Right renal cortex interstitium (tissue), 3 donors: ENCODE data around the gene TMEM178A. TPM values are rescaled to one million over a fixed set of nuclear protein-coding genes. Genes with fewer than 3 reads are reported as not detected.
A peak's percentile ranks its signal among the peaks of the same experiment; 100 is the strongest.

Source experiments
- DNase-seq, 3 donors: peaks; one replicate each; pipeline ENCODE4 v3.0.0-alpha.2; 2013; ENCODE audit warnings: low read depth in 3 of 3, low spot score in 2 of 3
- polyA plus RNA-seq, 3 donors: library from polyadenylated mRNA; unstranded; fragments of 120-200 nt; gene quantifications; one replicate each; pipeline ENCODE4 v1.2.1, GENCODE V29; 2013; ENCODE audit not compliant: insufficient read length in 3 of 3

TMEM178A gene
- polyA plus RNA-seq, 3 donors: 74.1 to 82.9 (median 75.6) TPM

DNA sequence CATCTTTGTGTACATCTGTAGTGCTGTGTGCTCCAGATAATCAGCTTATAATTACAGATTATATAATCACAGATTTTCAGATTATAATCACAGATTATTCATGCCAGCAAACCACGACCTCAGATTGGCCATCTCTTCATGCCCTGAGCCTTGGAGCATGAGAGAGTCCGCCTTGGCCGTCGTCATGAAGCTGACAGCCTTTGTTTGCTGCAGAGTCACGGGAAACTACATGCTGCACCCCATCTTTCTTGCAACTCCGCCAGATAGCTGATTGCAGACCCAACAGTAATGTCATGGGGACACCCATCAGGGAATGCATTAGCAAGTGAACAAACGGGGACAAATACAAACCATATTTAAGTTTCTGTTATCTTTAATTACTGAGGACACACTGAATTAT lies 7.3 kb downstream of the TMEM178A start:
- no peak for DNase-seq

DNA sequence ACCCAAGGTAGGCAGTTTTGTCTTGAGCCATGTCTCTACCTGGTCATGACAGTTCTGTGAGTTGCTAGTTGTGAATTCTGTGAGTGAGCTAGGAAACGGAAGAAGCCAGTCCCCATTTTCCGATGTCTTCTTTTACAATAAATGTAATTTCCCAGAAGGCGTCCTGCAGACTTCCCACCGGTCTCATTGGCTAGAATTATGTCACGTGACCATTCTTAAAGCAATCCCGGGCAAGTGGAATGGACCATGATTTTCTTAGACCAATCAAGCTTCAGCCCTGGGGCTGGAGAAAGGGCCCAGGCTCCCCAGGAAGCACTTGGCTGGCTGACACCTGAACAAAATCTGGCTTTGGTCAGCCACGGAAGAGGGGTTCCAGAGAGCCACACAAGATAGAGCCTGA lies 10.6 kb downstream of the TMEM178A start:
- DNase-seq: no peak

DNA sequence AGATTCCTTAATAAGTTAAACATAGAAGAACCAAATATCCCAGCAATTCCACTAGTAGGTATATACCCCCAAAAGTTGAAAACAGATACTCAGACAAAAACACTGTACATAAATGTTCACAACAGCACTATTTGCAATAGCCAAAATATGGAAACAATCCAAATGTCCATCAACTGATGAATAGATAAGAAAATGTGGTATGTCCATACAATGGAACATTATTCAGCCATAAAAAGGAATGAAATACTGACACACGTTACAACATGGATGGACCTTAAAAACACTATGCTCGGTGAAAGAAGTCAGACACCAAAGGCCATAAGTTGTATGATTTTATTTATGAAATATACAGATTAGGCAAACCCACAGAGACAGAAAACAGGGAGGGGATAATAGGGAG lies 12.5 kb downstream of the TMEM178A start:
- no peak for DNase-seq

DNA sequence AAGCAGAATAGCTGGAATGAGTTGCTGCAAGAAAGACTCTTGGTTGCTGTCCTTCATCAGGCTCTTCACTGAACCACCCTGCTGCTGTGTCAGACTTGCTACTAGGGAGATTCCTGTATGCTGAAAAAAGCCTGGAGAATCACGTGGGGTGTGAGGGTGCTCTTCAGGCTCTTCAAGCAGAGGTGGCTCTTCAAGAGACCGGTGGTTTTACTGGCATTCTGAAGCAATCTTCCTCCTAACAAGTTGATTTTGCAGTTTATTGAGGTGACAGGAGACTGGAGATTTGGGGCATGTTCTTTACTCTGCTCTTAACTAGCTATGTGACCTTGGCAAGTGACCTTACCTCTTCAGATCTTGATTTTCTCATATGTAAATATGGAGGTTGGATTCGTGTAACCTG lies 14.1 kb downstream of the TMEM178A start:
- no peak for DNase-seq

DNA sequence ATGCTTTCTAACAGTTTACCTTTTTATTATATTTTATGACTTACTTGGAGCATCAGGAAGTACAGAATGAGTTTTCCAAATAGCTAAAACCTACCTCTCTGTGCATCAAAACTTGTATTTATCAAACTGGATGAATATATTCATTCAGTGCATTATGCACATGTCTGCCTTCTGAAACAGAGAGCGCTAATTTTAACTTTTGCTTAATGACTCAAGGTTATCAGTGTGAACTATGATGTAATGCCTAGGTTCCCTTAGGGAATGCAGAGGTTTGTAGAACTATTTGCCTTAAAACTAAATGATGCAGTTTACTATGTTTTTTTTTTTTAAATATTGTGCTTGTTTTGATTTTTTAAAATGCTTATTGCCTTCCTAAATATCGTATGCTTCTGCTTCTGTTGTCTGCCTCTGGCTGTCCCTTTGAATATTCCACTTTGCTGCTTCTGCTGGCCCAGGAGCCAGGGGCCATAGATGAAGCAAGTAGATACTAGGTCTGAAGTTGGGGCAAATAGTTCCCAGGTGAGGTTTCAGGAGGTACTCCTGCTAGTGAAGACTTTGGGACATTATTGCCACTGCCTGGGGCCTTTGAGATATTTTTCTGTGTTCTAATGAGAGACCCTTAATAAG lies 16.5 kb downstream of the TMEM178A start:
- no peak for DNase-seq

DNA sequence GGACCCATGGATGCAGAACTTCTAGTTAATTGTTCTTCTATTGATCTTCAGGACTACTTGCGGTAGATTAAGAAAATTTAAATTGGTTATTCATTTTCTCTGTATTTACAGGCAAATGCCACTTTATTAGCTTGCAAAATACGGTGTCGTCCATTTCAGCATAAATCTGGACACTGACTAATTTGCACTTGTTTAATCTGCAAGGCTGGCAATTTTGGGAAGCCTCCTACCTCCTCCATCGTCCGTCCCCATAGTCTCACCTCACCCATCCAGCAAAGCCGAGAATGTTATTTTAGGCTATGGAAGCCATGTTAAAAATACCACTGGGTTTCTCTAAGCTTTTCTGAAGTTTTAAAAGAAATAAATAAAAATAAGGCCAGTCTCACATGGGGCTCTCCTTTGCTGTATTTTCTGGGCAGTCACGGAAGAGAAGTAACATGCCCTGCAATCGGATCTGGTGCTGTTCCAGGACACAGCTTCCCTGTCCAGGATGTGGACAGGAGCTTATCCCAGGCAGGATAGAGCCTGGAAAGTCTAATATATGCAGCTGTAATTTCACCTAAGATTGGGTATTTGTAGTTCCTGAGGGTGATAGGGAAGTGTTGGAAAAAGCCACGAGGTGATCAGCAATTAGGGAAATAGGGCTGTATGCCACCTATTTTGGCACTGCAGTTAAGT lies 17.4 kb downstream of the TMEM178A start:
- DNase-seq: no peak

DNA sequence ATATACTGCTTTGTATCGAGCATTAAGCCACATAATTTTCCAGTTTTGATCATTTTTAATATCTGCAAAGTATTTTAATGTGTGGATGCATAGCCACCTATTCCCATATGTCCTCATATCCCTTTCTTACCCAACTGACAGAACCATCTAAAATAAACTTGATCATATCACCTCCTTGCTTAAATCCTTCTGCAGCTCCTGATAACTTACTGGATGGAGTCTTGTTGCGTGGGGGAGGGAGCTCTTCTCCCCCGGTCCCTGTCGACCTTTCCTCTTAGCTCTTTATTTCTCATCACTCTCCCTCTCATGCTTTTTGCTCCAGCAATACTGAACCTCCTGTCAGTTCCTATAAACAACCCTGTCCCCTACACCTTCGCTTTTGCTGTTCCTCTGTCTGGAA lies 18.7 kb downstream of the TMEM178A start:
- no peak for DNase-seq

DNA sequence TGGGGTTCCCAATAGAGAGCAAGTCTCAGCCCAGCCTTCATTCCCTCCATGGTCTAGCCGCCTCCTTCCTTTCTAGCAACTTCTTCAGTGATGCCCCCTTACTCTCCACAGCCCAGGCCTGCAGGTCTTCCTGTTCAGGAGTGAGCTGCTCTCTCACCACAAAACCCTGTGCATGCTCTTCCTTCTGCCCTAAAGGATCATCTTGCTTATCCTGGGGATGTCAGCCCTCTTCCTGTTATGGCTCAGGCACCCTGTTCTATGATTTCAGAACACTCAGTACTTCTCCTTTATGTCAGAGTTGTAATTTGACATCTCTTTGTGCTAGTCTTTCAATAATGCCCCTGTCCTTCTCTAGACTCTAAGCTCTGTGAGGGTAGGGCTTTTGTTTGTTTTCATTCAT lies 19.4 kb downstream of the TMEM178A start:
- no peak for DNase-seq

DNA sequence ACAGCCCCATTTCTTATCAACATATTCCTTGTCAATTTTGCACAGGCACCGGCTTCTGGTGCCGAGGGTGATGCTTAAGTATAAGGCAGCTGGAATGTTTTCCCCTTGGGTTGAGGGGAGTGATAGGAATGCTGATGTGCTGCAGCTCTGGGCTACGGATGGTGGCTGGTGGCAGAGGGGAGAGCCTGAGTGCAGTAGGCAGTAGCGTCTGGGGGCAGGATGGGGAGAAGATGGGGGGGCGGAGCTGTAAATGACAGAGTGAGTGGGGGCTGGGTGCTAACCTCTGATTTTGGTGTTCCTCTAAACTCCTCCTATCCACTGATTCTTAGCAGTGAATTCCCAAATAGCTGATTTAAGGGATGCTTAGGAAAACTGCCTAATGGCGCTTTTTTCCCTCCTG lies 20.7 kb downstream of the TMEM178A start:
- no peak for DNase-seq

DNA sequence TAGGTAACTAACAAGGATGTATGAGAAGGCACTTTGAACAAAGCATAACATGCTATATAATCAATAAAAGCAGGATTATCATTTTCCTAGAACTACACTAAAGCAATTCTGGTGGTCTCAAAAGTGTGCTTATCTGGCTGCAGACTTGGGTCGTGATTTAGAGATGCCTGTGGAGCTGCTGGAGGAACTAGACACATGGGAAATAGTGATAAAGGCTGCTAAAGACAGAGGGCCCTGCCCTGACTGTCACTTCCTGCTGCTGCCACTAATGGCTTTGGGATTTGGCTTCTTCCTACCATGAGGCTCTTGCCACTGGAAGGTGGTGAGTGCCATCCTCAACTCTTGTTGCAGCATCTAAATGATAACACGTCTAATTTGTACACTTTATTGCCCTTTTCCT lies 22.5 kb downstream of the TMEM178A start:
- no peak for DNase-seq

DNA sequence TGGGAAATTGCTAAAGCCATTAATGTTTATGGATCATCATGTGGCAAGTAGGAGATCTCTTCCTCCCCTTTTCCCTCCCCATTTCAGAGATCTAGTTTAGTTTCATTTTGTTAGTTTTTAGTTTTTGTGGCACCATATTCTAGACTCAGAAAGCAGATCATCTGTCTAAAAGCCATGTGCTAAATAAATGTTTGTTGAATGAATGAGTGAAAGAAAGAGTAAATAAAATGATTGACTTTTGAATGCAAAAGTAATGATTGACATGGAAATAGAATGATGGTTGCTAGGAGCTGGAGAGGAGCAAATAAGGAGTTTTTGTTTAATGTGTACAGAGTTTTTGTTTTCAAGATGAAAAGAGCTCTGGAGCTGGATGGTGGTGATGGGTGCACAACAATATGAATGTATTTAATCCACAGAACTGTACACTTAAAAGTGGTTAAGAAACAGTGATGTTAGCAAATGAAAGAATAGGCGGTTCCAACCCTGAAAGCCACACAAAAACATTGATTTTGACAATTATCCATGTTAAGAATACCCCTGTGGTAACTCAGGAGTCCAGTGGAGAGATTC lies 23.6 kb downstream of the TMEM178A start:
- no peak for DNase-seq

DNA sequence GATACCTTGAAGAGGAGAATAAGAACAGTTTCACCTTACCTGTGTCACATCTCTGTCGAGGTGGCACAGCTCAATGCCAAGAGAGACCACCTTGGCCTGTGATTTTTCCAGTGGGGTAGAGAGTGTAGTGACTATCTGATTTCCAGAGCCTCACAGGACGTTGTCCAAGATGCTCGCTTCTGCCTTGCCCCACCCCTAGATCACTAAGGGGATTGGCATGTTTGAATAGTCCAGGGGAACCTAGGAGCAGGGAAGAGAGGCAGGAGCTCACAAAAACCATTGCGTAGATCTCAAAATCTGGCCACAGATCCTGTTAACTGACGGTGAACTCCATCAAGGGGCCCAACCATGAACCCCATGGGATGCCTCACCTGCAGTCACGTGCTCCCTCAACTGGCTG lies 24.2 kb downstream of the TMEM178A start:
- DNase-seq: no peak

DNA sequence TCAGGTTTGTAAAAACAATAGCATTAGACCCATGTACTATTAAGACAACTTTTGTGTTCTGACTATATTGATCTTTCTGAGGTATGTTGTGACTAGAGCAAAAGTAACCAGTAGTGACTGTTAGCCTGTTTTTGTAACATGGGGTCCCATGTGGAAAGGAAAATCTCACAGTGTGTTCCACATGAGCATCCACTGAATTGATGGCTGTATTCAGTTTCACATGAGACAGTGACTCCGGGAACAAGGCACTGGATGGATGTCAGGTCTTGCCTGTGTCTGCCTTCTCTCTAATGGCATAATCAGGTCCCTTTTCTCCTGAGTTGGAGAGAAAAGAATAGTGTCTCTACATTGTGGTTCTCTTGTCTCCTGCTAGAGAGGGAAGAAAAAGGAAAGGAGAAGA lies 27.5 kb downstream of the TMEM178A start:
- peak in 2 of 3 donors; percentile 32 to 36 for DNase-seq

DNA sequence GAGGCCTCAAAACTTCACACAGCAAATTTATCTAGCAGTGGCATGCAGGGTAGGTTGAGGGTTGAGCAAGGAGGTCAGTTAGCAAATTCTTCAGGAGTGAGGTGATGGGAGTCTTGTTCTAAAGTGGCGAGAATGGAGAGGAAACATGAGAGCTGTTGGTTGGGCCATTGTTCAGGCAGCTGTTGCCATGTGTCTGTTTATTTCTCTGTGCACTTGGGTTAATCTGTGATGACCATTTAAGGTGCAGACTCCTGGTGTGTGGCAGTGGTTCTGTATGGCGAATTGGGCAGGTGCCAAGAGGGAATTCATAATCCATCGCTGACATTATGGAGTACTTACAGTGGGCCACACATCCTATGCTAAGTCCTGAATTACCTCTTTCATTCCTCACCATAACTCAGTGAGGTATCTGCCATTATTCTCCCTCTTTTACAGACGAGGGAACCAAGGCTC lies 30.4 kb downstream of the TMEM178A start:
- DNase-seq: peak in 2 of 3 donors; percentile 25 to 46

DNA sequence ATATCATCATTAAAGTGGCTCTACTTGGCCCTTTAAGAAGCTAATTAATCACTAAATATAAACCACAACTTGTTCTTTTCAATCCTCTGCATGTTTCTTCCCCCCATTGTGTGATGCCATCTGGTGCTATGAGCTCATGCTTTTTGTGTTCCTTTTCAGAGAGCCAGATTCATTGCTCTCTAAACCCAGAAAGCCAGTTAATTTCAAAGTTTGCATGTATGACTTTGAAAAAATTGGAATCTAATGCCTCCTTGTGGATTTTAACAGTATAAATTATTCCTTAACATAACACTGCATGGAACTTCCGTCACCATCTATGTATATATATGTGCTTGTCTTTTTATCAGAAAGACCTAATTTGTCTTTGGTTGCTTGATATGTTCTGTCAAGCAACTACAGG lies 31.1 kb downstream of the TMEM178A start:
- peak in 2 of 3 donors; percentile 32 to 40 for DNase-seq

DNA sequence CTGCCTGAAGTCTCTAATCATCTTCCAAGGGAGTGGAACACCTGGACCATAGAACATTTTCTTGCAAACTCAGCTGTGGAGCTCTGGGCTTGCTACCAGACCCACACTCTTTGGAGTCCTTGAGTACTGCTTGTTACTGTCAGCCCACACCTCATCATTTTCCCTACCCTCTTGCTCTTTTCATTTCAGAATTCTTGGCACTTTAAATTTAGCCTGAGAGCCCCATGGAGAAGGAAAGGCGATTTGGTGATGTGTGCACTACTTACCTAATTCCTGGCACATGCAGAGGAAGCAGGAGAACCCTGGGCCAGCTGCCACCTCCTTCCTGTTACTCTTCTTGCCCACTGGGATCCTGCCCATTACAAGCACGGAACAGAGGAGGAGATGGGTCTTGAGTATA lies 31.7 kb downstream of the TMEM178A start:
- DNase-seq: no peak

DNA sequence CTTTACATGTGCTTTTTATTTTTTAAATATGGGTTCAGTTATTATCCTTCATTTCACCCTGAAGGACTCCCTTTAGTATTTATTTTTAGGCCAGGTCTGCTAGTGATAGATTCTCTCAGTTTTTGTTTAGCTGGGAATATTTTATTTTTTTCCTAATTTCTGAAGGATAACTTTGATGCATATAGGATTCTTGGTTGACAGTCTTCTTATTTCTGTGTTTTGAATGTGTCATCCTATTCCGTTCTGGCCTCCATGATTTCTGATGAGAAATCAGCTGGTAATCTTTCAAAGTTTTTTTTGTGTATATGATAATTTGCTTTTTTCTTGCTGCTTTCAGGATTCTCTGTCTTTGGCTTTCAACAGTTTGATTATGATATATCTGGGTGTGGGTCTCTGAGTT lies 35.4 kb downstream of the TMEM178A start:
- no peak for DNase-seq

DNA sequence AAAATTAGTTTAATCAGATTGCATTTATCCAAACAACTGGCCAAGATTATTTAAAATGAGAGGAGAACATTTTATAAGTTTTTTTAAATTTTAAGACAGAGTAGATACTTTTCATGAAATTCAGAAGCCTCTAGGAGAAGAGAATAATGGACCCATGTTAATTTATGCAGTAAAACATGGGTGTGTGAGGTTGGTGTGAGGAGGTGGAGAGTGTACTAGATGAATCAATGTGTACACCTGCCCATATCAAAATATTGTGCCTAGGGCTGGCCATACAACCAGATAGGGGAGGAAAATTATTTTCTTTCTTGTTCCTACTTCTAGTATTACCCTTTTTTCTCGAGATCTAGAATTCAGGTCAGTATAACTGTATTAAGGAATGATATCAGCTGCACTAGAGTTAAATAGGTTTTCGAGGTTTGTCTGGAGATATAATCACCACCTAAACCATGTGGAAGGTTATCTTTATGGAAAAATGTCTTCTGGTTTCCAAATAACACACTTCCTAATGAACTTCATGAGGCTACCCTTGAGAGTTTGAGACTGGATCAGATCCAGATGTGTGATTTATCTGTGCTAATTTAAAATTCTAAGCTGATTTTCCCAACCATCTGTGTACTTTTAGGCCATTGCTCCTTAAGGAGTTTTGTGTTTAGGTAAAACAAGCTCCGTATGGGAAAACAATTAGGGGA lies 37.6 kb downstream of the TMEM178A start:
- DNase-seq: no peak

DNA sequence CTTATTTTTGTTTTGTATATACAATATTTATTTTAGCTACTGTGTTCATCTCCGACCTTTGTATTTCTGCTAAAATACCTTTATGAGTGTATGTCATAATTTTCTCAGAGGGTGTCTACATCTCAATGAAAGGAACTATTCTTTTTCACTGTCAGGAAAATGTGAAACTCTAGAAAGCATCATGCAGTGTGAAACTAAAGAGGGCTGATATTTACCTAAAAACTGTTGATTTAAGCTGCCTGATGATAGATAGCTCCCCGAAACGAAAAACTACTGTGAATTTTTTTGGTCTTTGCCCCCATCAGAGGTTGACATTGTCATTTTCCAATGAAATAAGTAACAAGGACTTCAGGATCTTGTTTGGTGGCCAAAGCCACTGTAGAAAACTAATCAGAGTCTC lies 38.8 kb downstream of the TMEM178A start:
- DNase-seq: no peak

DNA sequence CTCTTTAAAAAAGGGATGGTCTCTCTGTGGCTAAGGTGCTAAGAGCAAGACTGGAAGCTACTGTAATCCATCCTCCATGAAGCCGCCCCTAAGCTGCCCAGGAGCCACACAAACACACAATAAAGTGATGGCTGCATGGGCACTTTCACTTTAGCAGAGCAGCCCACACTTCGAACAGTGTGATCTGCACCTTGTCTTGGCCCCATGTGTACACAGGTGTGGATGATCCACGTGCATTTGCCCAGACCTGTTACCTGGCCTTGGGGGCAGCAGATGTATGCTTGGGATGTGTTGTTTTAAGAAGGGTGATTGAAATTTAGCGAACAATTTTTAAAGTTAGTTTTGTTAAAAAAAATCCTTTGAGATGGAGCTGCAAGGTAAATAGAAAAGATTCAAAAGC lies 39.9 kb downstream of the TMEM178A start:
- DNase-seq: no peak

DNA sequence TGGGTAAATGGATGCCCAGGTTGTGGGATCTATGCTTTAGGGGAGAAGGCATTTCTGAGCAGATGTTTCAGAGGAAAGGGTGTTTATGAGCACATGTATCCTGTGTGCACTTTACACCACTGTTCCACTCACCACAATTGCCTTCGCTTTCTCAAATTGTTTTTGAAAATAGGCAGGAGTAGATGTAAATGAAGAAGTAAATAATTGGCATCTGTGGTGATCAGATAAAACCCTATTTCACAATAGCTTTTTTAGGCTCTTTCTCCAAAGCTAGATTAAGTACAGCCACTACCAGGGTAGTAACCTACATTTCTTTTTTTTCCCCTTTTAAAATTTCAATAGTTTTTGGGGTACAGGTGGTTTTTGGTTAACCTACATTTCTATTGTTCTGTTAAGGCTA lies 40.6 kb downstream of the TMEM178A start:
- DNase-seq: no peak

DNA sequence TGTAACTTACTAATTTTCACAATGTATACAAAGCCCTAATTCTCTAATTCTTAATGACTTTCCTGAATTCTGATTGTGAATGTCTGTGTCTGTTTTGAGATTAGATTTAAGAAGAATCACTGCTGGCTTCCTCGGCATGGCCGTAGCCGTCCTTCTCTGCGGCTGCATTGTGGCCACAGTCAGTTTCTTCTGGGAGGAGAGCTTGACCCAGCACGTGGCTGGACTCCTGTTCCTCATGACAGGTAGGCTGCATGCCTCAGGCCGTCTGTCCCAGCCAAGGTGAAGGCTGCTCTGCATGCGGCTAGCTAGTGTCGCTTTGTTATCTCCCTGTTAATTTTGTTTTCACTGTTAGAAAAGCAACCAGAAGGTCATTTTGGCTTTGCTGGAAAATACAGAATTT lies 41.2 kb downstream of the TMEM178A start:
- DNase-seq: no peak
